A673 (cell line): ENCODE results near the gene TBX21. TPM values are rescaled to one million over a fixed set of nuclear protein-coding genes. Genes with fewer than 3 reads are reported as not detected.

Source experiments
- BruUV-seq: library from RNA; stranded (reverse); fragments of 400-500 nt; replicated peaks from 2 replicates; lab custom pipeline; 2021; lab: Mats Ljungman, UMichigan
- CTCF ChIA-PET: fragments of 300-600 bp; sonication (Branson Sonifier 250); formaldehyde crosslinking; loops from one replicate; lab custom pipeline; 2022; ENCODE audit warnings: antibody characterized with exemption; lab: Charles Lee
- POLR2A ChIA-PET: fragments of 300-600 bp; sonication (Branson Sonifier 250); formaldehyde crosslinking; loops from one replicate; lab custom pipeline; 2022; ENCODE audit warnings: antibody characterized with exemption; ENCODE audit not compliant: low non-redundant PET; lab: Charles Lee
- DNase-seq: peaks from one replicate; pipeline ENCODE4 v3.0.0-alpha.2; 2015; ENCODE audit warnings: low spot score
- H3K27ac ChIP-seq: fragments of 200-600 bp; sonication (generic); 2 replicates; pipeline ENCODE4 v1.5.1; 2016; ENCODE audit warnings: mixed run types, low read depth, mild to moderate bottlenecking, mixed read lengths, antibody characterized with exemption, low read length; ENCODE audit not compliant: poor library complexity, severe bottlenecking
- H3K27me3 ChIP-seq: fragments of 200-600 bp; sonication (generic); replicated peaks from 2 replicates; pipeline ENCODE4 v1.6.1; 2017; ENCODE audit warnings: mixed run types, low read depth, mild to moderate bottlenecking, mixed read lengths, antibody characterized with exemption, low read length; ENCODE audit not compliant: insufficient read depth, poor library complexity
- H3K36me3 ChIP-seq: fragments of 200-600 bp; sonication (generic); 2 replicates; pipeline ENCODE4 v1.6.1; 2016; ENCODE audit warnings: mixed run types, mild to moderate bottlenecking, mixed read lengths, antibody characterized with exemption, low read length; ENCODE audit not compliant: insufficient read depth, poor library complexity, severe bottlenecking
- H3K4me1 ChIP-seq: fragments of 200-600 bp; sonication (generic); 2 replicates; pipeline ENCODE4 v1.6.1; 2017; ENCODE audit warnings: mixed run types, mild to moderate bottlenecking, mixed read lengths, antibody characterized with exemption, low read length; ENCODE audit not compliant: insufficient read depth, poor library complexity, severe bottlenecking
- H3K4me3 ChIP-seq: fragments of 200-600 bp; sonication (generic); 2 replicates; pipeline ENCODE4 v1.5.1; 2016; ENCODE audit warnings: low read depth, mixed run types, mild to moderate bottlenecking, mixed read lengths, low read length; ENCODE audit not compliant: poor library complexity, severe bottlenecking
- H3K9me3 ChIP-seq: fragments of 200-600 bp; sonication (generic); 2 replicates; pipeline ENCODE4 v1.6.1; 2016; ENCODE audit warnings: mixed run types, low read depth, mild to moderate bottlenecking, mixed read lengths, antibody characterized with exemption, low read length; ENCODE audit not compliant: poor library complexity, severe bottlenecking
- CTCF ChIP-seq: fragments of 300-800, 200-600 bp; sonication (generic); conservative IDR thresholded peaks from 2 replicates; pipeline ENCODE4 v1.5.1; 2017; ENCODE audit warnings: low read depth, mild to moderate bottlenecking, antibody characterized with exemption, low read length, moderate library complexity, mixed read lengths
- EZH2 ChIP-seq: fragments of 200-600 bp; sonication (generic); IDR thresholded peaks from 2 replicates; pipeline ENCODE4 v1.6.1; 2017; ENCODE audit warnings: borderline replicate concordance, low read depth, mild to moderate bottlenecking, mixed read lengths, antibody characterized with exemption, low read length; ENCODE audit not compliant: poor library complexity, severe bottlenecking
- intact Hi-C: fragments of 100-400 bp; cut with micrococcal nuclease; formaldehyde crosslinking; loops from one replicate; pipeline ENCODE4 v1.10.0; 2022; ENCODE audit not compliant: unreplicated experiment
- total RNA-seq: library from RNA; stranded (reverse); gene quantifications from 2 replicates; pipeline ENCODE4 v1.2.3, GENCODE V29; 2021

Gene TBX21
- total RNA-seq, 1 experiment from 2014 or later, result not detected

- Histone ChIP-seq H3K4me1 (no peaks in the 10 kb centered on the region), H3K9me3 (no peaks in the 10 kb centered on the region), H3K4me3 (no peak overlapping the region), H3K36me3 (no peaks in the 10 kb centered on the region), H3K27ac (no peak overlapping the region), H3K27me3 (no peaks in the 10 kb centered on the region)
- ChIA-PET CTCF (no interaction called here), POLR2A (no interaction called here)
- intact Hi-C loops, result no loop called here
- TF ChIP-seq EZH2, result no peak
- no peak for TF ChIP-seq CTCF
- no TSS peak for BruUV-seq
- DNase-seq, result no peak
Measured at GRCh38 chr17:47726796-47727703, 6.0 kb upstream of the TBX21 start.

GRCh38 chr17:47727704-47728036, 5.4 kb upstream of the TBX21 start:
- Histone ChIP-seq H3K4me1 (no peaks in the 10 kb centered on the region), H3K27ac (no peak overlapping the region), H3K27me3 (no peaks in the 10 kb centered on the region), H3K36me3 (no peaks in the 10 kb centered on the region), H3K4me3 (no peak overlapping the region), H3K9me3 (no peaks in the 10 kb centered on the region)
- ChIA-PET POLR2A (no interaction called here), CTCF (no interaction called here)
- intact Hi-C loops, result no loop called here
- TF ChIP-seq EZH2 (no peak), CTCF (no peak)
- DNase-seq, result no peak
- BruUV-seq, result no TSS peak

- Histone ChIP-seq H3K36me3 (no peaks in the 10 kb centered on the region), H3K4me1 (no peaks in the 10 kb centered on the region), H3K4me3 (no peak overlapping the region), H3K27me3 (no peaks in the 10 kb centered on the region), H3K27ac (no peak overlapping the region), H3K9me3 (no peaks in the 10 kb centered on the region)
- no peak for DNase-seq
- CTCF ChIA-PET, result no interaction called here
- POLR2A ChIA-PET, result no interaction called here
- intact Hi-C loops, result no loop called here
- BruUV-seq, result no TSS peak
- TF ChIP-seq CTCF, result no peak
- TF ChIP-seq EZH2, result no peak
Measured at GRCh38 chr17:47728214-47728877, 4.7 kb upstream of the TBX21 start.
